Mesendoderm (in vitro differentiated cells): ENCODE measurements around the gene FSD1.
"Not testable (repeated sequence)": the region's sequence is repeated elsewhere in the genome, so short reads cannot be mapped to it uniquely, and the experiment has no call there.

ENCODE experiments used
- DNase-seq: peaks from one replicate; pipeline ENCODE4 v3.0.0; 2013
- H2AK5ac ChIP-seq: 2 replicates; pipeline ENCODE4 v1.6.1; 2013; ENCODE audit warnings: low read length, inconsistent platforms
- H2BK120ac ChIP-seq: 2 replicates; pipeline ENCODE4 v1.6.1; 2013; ENCODE audit warnings: low read depth, mild to moderate bottlenecking, low read length, moderate library complexity, mixed read lengths
- H2BK15ac ChIP-seq: replicated peaks from 2 replicates; pipeline ENCODE4 v1.6.1; 2013; ENCODE audit warnings: low read depth, mild to moderate bottlenecking, moderate library complexity
- H2BK5ac ChIP-seq: 2 replicates; pipeline ENCODE4 v1.6.1; 2013; ENCODE audit warnings: low read length, inconsistent platforms
- H3K18ac ChIP-seq: 2 replicates; pipeline ENCODE4 v1.6.1; 2013; ENCODE audit warnings: mild to moderate bottlenecking, low read length, mixed read lengths
- H3K23ac ChIP-seq: one replicate; pipeline ENCODE4 v1.6.1; 2013; ENCODE audit warnings: low read length
- H3K27ac ChIP-seq: 2 replicates; pipeline ENCODE4 v1.5.1; 2013; ENCODE audit warnings: low read depth, mild to moderate bottlenecking, inconsistent platforms, low read length, moderate library complexity
- H3K27me3 ChIP-seq: 2 replicates; pipeline ENCODE4 v1.6.1; 2013; ENCODE audit warnings: low read length, control low read depth, mild to moderate bottlenecking, inconsistent platforms; ENCODE audit not compliant: insufficient read depth, poor library complexity
- H3K36me3 ChIP-seq: 2 replicates; pipeline ENCODE4 v1.6.1; 2013; ENCODE audit warnings: low read length, inconsistent platforms; ENCODE audit not compliant: control insufficient read depth, insufficient read depth
- H3K4ac ChIP-seq: one replicate; pipeline ENCODE4 v1.6.1; 2013; ENCODE audit warnings: low read depth, mild to moderate bottlenecking, low read length, moderate library complexity
- H3K4me1 ChIP-seq: 2 replicates; pipeline ENCODE4 v1.6.1; 2013; ENCODE audit warnings: low read depth, low read length, inconsistent platforms; ENCODE audit not compliant: control insufficient read depth
- H3K4me2 ChIP-seq: 2 replicates; pipeline ENCODE4 v1.6.1; 2013; ENCODE audit warnings: low read length
- H3K4me3 ChIP-seq: 2 replicates; pipeline ENCODE4 v1.5.1; 2013; ENCODE audit warnings: mild to moderate bottlenecking, low read length
- H3K56ac ChIP-seq: one replicate; pipeline ENCODE4 v1.6.1; 2013; ENCODE audit warnings: low read length
- H3K79me1 ChIP-seq: 2 replicates; pipeline ENCODE4 v1.6.1; 2013; ENCODE audit warnings: low read length, inconsistent platforms
- H3K79me2 ChIP-seq: 2 replicates; pipeline ENCODE4 v1.6.1; 2013; ENCODE audit warnings: mild to moderate bottlenecking, low read length; ENCODE audit not compliant: control insufficient read depth, insufficient read depth
- H3K9ac ChIP-seq: 2 replicates; pipeline ENCODE4 v1.6.1; 2013; ENCODE audit warnings: low read length, inconsistent platforms
- H4K5ac ChIP-seq: one replicate; pipeline ENCODE4 v1.6.1; 2013; ENCODE audit warnings: low read length
- H4K8ac ChIP-seq: one replicate; pipeline ENCODE4 v1.6.1; 2013; ENCODE audit warnings: low read depth, mild to moderate bottlenecking, control low read depth, low read length, moderate library complexity
- WGBS: extraction: QIAGEN DNeasy Blood & Tissue Kit; methylation state at CpG from one replicate; pipeline ENCODE4 v1.1.7; 2013; ENCODE audit warnings: low lambda C conversion rate, missing lambda C conversion rate; ENCODE audit not compliant: insufficient coverage; ENCODE audit errors: extremely low coverage; 5-methylcytosine and 5-hydroxymethylcytosine counted together

The FSD1 gene

GRCh38 chr19:4272894-4273293, 31.5 kb upstream of the FSD1 start:
- DNase-seq = no peak
- Histone ChIP-seq H2AK5ac (no peak overlapping the region), H3K79me1 (no peaks in the 10 kb centered on the region), H3K4me2 (no peak overlapping the region), H4K5ac (no peak overlapping the region), H3K23ac (no peak overlapping the region), H4K8ac (no peak overlapping the region), H2BK5ac (no peak overlapping the region), H2BK15ac (no peak overlapping the region), H3K79me2 (no peaks in the 10 kb centered on the region), H3K9ac (no peak overlapping the region), H3K4me1 (no peaks in the 10 kb centered on the region), H3K56ac (no peak overlapping the region), H2BK120ac (no peak overlapping the region), H3K27me3 (no peaks in the 10 kb centered on the region), H3K4me3 (no peak overlapping the region), H3K27ac (no peak overlapping the region), H3K4ac (no peak overlapping the region), H3K18ac (no peak overlapping the region), H3K36me3 (no peaks in the 10 kb centered on the region)
- no CpG with 5 or more reads among the region's 10 CpGs for WGBS

- not testable (repeated sequence) for H4K8ac ChIP-seq, H4K5ac ChIP-seq
- no CpG with 5 or more reads among the region's 6 CpGs for WGBS
These were observed 30.1 kb upstream of the FSD1 start for GRCh38 chr19:4274321-4274686.

GRCh38 chr19:4277191-4277696, 27.2 kb upstream of the FSD1 start:
- H2BK120ac ChIP-seq = no peak overlapping the region
- H3K36me3 ChIP-seq = no peaks in the 10 kb centered on the region
- no peaks in the 10 kb centered on the region for H3K79me2 ChIP-seq
- no peak overlapping the region for H3K9ac ChIP-seq
- no CpG with 5 or more reads among the region's 16 CpGs for WGBS
- no peak overlapping the region for H2BK5ac ChIP-seq
- H3K4ac ChIP-seq = no peak overlapping the region
- DNase-seq = no peak
- H3K4me2 ChIP-seq = no peak overlapping the region
- H3K23ac ChIP-seq = no peak overlapping the region
- no peaks in the 10 kb centered on the region for H3K79me1 ChIP-seq
- no peak overlapping the region for H2BK15ac ChIP-seq
- H3K27ac ChIP-seq = no peak overlapping the region
- H4K5ac ChIP-seq = no peak overlapping the region
- H3K4me3 ChIP-seq = no peak overlapping the region
- peaks cover 8% of the 10 kb centered on the region for H3K27me3 ChIP-seq
- no peak overlapping the region for H2AK5ac ChIP-seq
- H4K8ac ChIP-seq = no peak overlapping the region
- H3K4me1 ChIP-seq = no peaks in the 10 kb centered on the region
- no peak overlapping the region for H3K56ac ChIP-seq
- H3K18ac ChIP-seq = no peak overlapping the region

More at GRCh38 chr19:4274321-4274686, 30.1 kb upstream of the FSD1 start:
- H3K36me3 ChIP-seq, H3K4me3 ChIP-seq, H3K27me3 ChIP-seq, H2BK120ac ChIP-seq, DNase-seq, H3K27ac ChIP-seq, H3K9ac ChIP-seq, H2BK5ac ChIP-seq, H3K4me1 ChIP-seq, H3K18ac ChIP-seq, H2BK15ac ChIP-seq, H3K23ac ChIP-seq, H3K4ac ChIP-seq, H3K79me1 ChIP-seq, H2AK5ac ChIP-seq, H3K56ac ChIP-seq, H3K79me2 ChIP-seq, H3K4me2 ChIP-seq: not testable (repeated sequence)

GRCh38 chr19:4278010-4278409, 26.4 kb upstream of the FSD1 start:
- DNase-seq = peak; percentile 20
- H2BK15ac ChIP-seq = no peak overlapping the region
- H3K18ac ChIP-seq = no peak overlapping the region
- H3K4me2 ChIP-seq = no peak overlapping the region
- no peaks in the 10 kb centered on the region for H3K79me2 ChIP-seq
- H3K27me3 ChIP-seq = peaks cover 8% of the 10 kb centered on the region
- H3K9ac ChIP-seq = peak overlapping the region; percentile 15
- no peaks in the 10 kb centered on the region for H3K36me3 ChIP-seq
- no CpG with 5 or more reads among the region's 4 CpGs for WGBS
- H2BK120ac ChIP-seq = no peak overlapping the region
- no peak overlapping the region for H3K4ac ChIP-seq
- no peak overlapping the region for H2AK5ac ChIP-seq
- no peaks in the 10 kb centered on the region for H3K79me1 ChIP-seq
- H3K27ac ChIP-seq = no peak overlapping the region
- H3K23ac ChIP-seq = no peak overlapping the region
- H4K8ac ChIP-seq = no peak overlapping the region
- no peak overlapping the region for H2BK5ac ChIP-seq
- H3K56ac ChIP-seq = peak overlapping the region; percentile 42
- H3K4me1 ChIP-seq = no peaks in the 10 kb centered on the region
- no peak overlapping the region for H4K5ac ChIP-seq
- H3K4me3 ChIP-seq = no peak overlapping the region

GRCh38 chr19:4278419-4279266, 25.8 kb upstream of the FSD1 start, which contains the start of gene SHD:
Gene SHD, plus strand, starts transcription at chr19:4279266. Its CDS starts 798 bp downstream, at chr19:4280064.
- Histone ChIP-seq H4K8ac (no peak within 1 kb of the TSS), H3K18ac (peak within 1 kb of the TSS; percentile 47), H3K56ac (peak within 1 kb of the TSS; percentile 72), H2AK5ac (no peak within 1 kb of the TSS), H3K36me3 (no peaks in the 10 kb centered on the region), H3K27me3 (peaks cover 8% of the 10 kb centered on the region), H2BK120ac (no peak within 1 kb of the TSS), H3K4me2 (peak within 1 kb of the TSS; percentile 64), H3K4me1 (no peaks in the 10 kb centered on the region), H3K79me1 (no peaks in the 10 kb centered on the region), H2BK5ac (no peak within 1 kb of the TSS), H3K27ac (no peak within 1 kb of the TSS), H2BK15ac (no peak within 1 kb of the TSS), H3K9ac (peak within 1 kb of the TSS; percentile 45), H3K79me2 (no peaks in the 10 kb centered on the region), H3K4ac (no peak within 1 kb of the TSS), H3K4me3 (peak within 1 kb of the TSS; percentile 24), H4K5ac (no peak within 1 kb of the TSS), H3K23ac (no peak within 1 kb of the TSS)
- DNase-seq = peak; percentile 41
- no CpG with 5 or more reads among the region's 44 CpGs for WGBS
